IMR-90 (cell line): ENCODE results near the gene DNAJC3. TPM values are rescaled to one million over a fixed set of nuclear protein-coding genes. Genes with fewer than 3 reads are reported as not detected.
A peak's percentile ranks its signal among the peaks of the same experiment; 100 is the strongest.

Experiments
- ATAC-seq: fragments of 200-7000 bp; cut with Tn5 transposase; 2 replicates; pipeline ENCODE4 v1.9.1; 2020; ENCODE audit warnings: low read depth, mild to moderate bottlenecking, moderate library complexity
- BruUV-seq: library from RNA; stranded (reverse); fragments of 400-500 nt; replicated peaks from 2 replicates; lab custom pipeline; 2021; lab: Mats Ljungman, UMichigan
- CTCF ChIA-PET: fragments of 300-600 bp; formaldehyde crosslinking; extraction: SDS; loops from one replicate; lab custom pipeline; 2021; ENCODE audit warnings: antibody characterized with exemption; lab: Yijun Ruan, JAX
- POLR2A ChIA-PET: fragments of 300-600 bp; sonication (Branson Sonifier 250); formaldehyde crosslinking; loops from one replicate; lab custom pipeline; 2022; ENCODE audit warnings: antibody characterized with exemption; ENCODE audit not compliant: unreplicated experiment; lab: Charles Lee
- DNase-seq: peaks from one replicate; pipeline ENCODE4 v3.0.0; 2013
- H2AFZ ChIP-seq: replicated peaks from 2 replicates; pipeline ENCODE3; 2013; ENCODE audit warnings: low read length, mild to moderate bottlenecking; ENCODE audit not compliant: poor library complexity
- H2AK5ac ChIP-seq: 2 replicates; pipeline ENCODE4 v1.6.1; 2013; ENCODE audit warnings: low read depth, low read length, inconsistent platforms
- H2AK9ac ChIP-seq: replicated peaks from 2 replicates; pipeline ENCODE3; 2013; ENCODE audit warnings: mild to moderate bottlenecking, low read depth, low read length, moderate library complexity; ENCODE audit not compliant: poor library complexity
- H2BK120ac ChIP-seq: 2 replicates; pipeline ENCODE4 v1.6.1; 2013; ENCODE audit warnings: low read depth, low read length, inconsistent platforms
- H2BK15ac ChIP-seq: 3 replicates; pipeline ENCODE4 v1.6.1; 2013; ENCODE audit warnings: low read depth, low read length, inconsistent platforms
- H2BK20ac ChIP-seq: 2 replicates; pipeline ENCODE4 v1.6.1; 2013; ENCODE audit warnings: low read depth, mild to moderate bottlenecking, inconsistent platforms, low read length, moderate library complexity
- H2BK5ac ChIP-seq: 2 replicates; pipeline ENCODE4 v1.6.1; 2013; ENCODE audit warnings: mild to moderate bottlenecking, low read depth, low read length, inconsistent platforms; ENCODE audit not compliant: poor library complexity, severe bottlenecking
- H3K14ac ChIP-seq: replicated peaks from 2 replicates; pipeline ENCODE4 v1.6.1; 2013; ENCODE audit warnings: low read depth, low read length, inconsistent platforms
- H3K18ac ChIP-seq: 2 replicates; pipeline ENCODE4 v1.6.1; 2013; ENCODE audit warnings: low read depth, low read length, control low read depth
- H3K23ac ChIP-seq: 2 replicates; pipeline ENCODE4 v1.6.1; 2013; ENCODE audit warnings: low read depth, low read length, inconsistent platforms
- H3K27ac ChIP-seq: 2 replicates; pipeline ENCODE4 v1.5.1; 2013; ENCODE audit warnings: mild to moderate bottlenecking, control low read depth, low read length; ENCODE audit not compliant: insufficient read depth
- H3K27me3 ChIP-seq: 2 replicates; pipeline ENCODE4 v1.6.1; 2013; ENCODE audit warnings: low read length; ENCODE audit not compliant: control insufficient read depth, insufficient read depth
- H3K36me3 ChIP-seq: 2 replicates; pipeline ENCODE4 v1.6.1; 2013; ENCODE audit warnings: low read length, mixed read lengths; ENCODE audit not compliant: control insufficient read depth, insufficient read depth
- H3K4ac ChIP-seq: 2 replicates; pipeline ENCODE4 v1.6.1; 2013; ENCODE audit warnings: low read depth, low read length, inconsistent platforms
- H3K4me1 ChIP-seq: 2 replicates; pipeline ENCODE4 v1.6.1; 2013; ENCODE audit warnings: low read length, mixed read lengths; ENCODE audit not compliant: control insufficient read depth, insufficient read depth
- H3K4me2 ChIP-seq: 2 replicates; pipeline ENCODE4 v1.6.1; 2013; ENCODE audit warnings: low read depth, mild to moderate bottlenecking, control low read depth, low read length, moderate library complexity
- H3K4me3 ChIP-seq: 2 replicates; pipeline ENCODE4 v1.5.1; 2013; ENCODE audit warnings: low read depth, mild to moderate bottlenecking, control low read depth, low read length, moderate library complexity; ENCODE audit not compliant: insufficient read depth
- H3K56ac ChIP-seq: 2 replicates; pipeline ENCODE4 v1.6.1; 2013; ENCODE audit warnings: low read length, inconsistent platforms; ENCODE audit not compliant: insufficient read depth; ENCODE audit errors: extremely low read depth
- H3K79me1 ChIP-seq, 2 experiments: 2 replicates each; pipeline ENCODE4 v1.6.1; 2013; ENCODE audit warnings: low read length in 2 of 2, inconsistent platforms in 1 of 2, low read depth in 1 of 2
- H3K9ac ChIP-seq: 2 replicates; pipeline ENCODE4 v1.6.1; 2013; ENCODE audit warnings: low read depth, low read length, control low read depth
- H3K9me1 ChIP-seq: 2 replicates; pipeline ENCODE4 v1.6.1; 2013; ENCODE audit warnings: low read length, inconsistent platforms; ENCODE audit not compliant: insufficient read depth
- H3K9me3 ChIP-seq: 2 replicates; pipeline ENCODE4 v1.6.1; 2013; ENCODE audit warnings: low read length; ENCODE audit not compliant: control insufficient read depth, insufficient read depth
- H4K20me1 ChIP-seq: 2 replicates; pipeline ENCODE4 v1.6.1; 2013; ENCODE audit warnings: low read length, inconsistent platforms; ENCODE audit not compliant: insufficient read depth
- H4K5ac ChIP-seq: 2 replicates; pipeline ENCODE4 v1.6.1; 2013; ENCODE audit warnings: mild to moderate bottlenecking, low read depth, low read length, control low read depth
- H4K8ac ChIP-seq, 2 experiments: 2 replicates each; pipeline ENCODE4 v1.6.1; 2013; ENCODE audit warnings: low read depth in 2 of 2, low read length in 2 of 2, control low read depth in 1 of 2, inconsistent platforms in 1 of 2
- H4K91ac ChIP-seq: 2 replicates; pipeline ENCODE4 v1.6.1; 2013; ENCODE audit warnings: low read depth, low read length, inconsistent platforms; ENCODE audit not compliant: insufficient read depth
- CEBPB ChIP-seq: IDR thresholded peaks from 2 replicates; pipeline ENCODE4 v1.6.1; 2012; ENCODE audit warnings: low read depth, low read length, improper control_type of control experiment
- CTCF ChIP-seq: conservative IDR thresholded peaks from 2 replicates; pipeline ENCODE4 v1.5.1; 2012; ENCODE audit warnings: mild to moderate bottlenecking, low read depth, low read length, improper control_type of control experiment
- ELK1 ChIP-seq: fragments of 150-350 bp; IDR thresholded peaks from 2 replicates; pipeline ENCODE4 v1.6.1; 2016; ENCODE audit warnings: low read depth, mild to moderate bottlenecking, low read length, moderate library complexity, borderline replicate concordance
- WGBS, 2 experiments: methylation state at CpG; one replicate each; pipeline versions ENCODE4 v1.1.5 to v1.1.7; 2013; ENCODE audit warnings: missing lambda C conversion rate in 2 of 2; ENCODE audit not compliant: insufficient read length in 1 of 2; ENCODE audit errors: extremely low coverage in 2 of 2; 5-methylcytosine and 5-hydroxymethylcytosine counted together
- dilution Hi-C: fragments of 300-500 bp; cut with HindIII; formaldehyde crosslinking; loops from one replicate; pipeline ENCODE4 v1.14.3; 2018; ENCODE audit warnings: low sequenced_read_pairs; ENCODE audit not compliant: unreplicated experiment
- in situ Hi-C: fragments of 300-500 bp; cut with MboI; formaldehyde crosslinking; loops from 3 replicates; pipeline ENCODE4 v1.14.3; 2019; ENCODE audit warnings: low sequenced_read_pairs, inconsistent platforms, mixed read lengths
- intact Hi-C: fragments of 100-400 bp; cut with micrococcal nuclease; formaldehyde crosslinking; loops from 2 replicates; pipeline ENCODE4 v1.10.0; 2022
- polyA plus RNA-seq, 3 experiments: library from polyadenylated mRNA; depleted of rRNA; stranded (reverse); fragments of >200 nt; gene quantifications; 2 replicates each; pipeline ENCODE4 v1.2.3, GENCODE V29; 2012; ENCODE audit warnings: low replicate concordance in 1 of 3
- total RNA-seq: library from RNA; depleted of rRNA; stranded (reverse); fragments of >200 nt; gene quantifications from 2 replicates; pipeline ENCODE4 v1.2.3, GENCODE V29; 2012

Gene DNAJC3
- total and polyA plus RNA-seq, 2 of the 4 experiments (the other 2 are of a cell fraction), result 10.7 to 28.5 TPM

GRCh38 chr13:95797016-95797415, 120.1 kb downstream of the DNAJC3 start:
- Histone ChIP-seq H3K4me3 (no peak overlapping the region), H4K91ac (no peak overlapping the region), H3K4me2 (no peak overlapping the region), H2AK5ac (no peak overlapping the region), H3K56ac (no peak overlapping the region), H3K4ac (no peak overlapping the region), H2BK5ac (no peak overlapping the region), H3K9me3 (no peaks in the 10 kb centered on the region), H4K8ac (no peak overlapping the region), H3K9ac (no peak overlapping the region), H3K18ac (no peak overlapping the region), H2AFZ (no peak overlapping the region), H2BK120ac (no peak overlapping the region), H3K36me3 (peaks cover 5% of the 10 kb centered on the region), H4K20me1 (no peaks in the 10 kb centered on the region), H2AK9ac (no peak overlapping the region), H3K4me1 (peaks cover 4% of the 10 kb centered on the region), H3K27ac (no peak overlapping the region), H2BK20ac (no peak overlapping the region), H3K23ac (no peak overlapping the region), H3K9me1 (no peaks in the 10 kb centered on the region), H2BK15ac (no peak overlapping the region), H3K14ac (no peak overlapping the region), H3K27me3 (no peaks in the 10 kb centered on the region), H3K79me1 (no peaks in the 10 kb centered on the region), H4K5ac (no peak overlapping the region)
- in situ Hi-C loops (no loop called here), intact Hi-C loops (no loop called here), dilution Hi-C loops (no loop called here)
- BruUV-seq, result no TSS peak
- DNase-seq (no peak), ATAC-seq (peak; percentile 36)
- WGBS, 2 experiments, result no CpG with 5 or more reads among the region's 2 CpGs
- POLR2A ChIA-PET, result no interaction called here
- CTCF ChIA-PET, result no interaction called here
- no peak for TF ChIP-seq ELK1
- TF ChIP-seq CTCF, result no peak
- no peak for TF ChIP-seq CEBPB
